Neural cell (in vitro differentiated cells): ENCODE data around the gene PTPRG. TPM values are rescaled to one million over a fixed set of nuclear protein-coding genes. Genes with fewer than 3 reads are reported as not detected.

ENCODE experiments used
- H2AFZ ChIP-seq: fragments of 200-600, 300-800 bp; sonication (generic), shearing (Covaris generic); 2 replicates; pipeline ENCODE4 v1.6.0; 2014; ENCODE audit warnings: low read depth, mild to moderate bottlenecking, antibody characterized with exemption, low read length, moderate library complexity
- H3F3A ChIP-seq: fragments of 200-600 bp; shearing (Covaris generic); 2 replicates; pipeline ENCODE4 v1.6.1; 2016; ENCODE audit warnings: mild to moderate bottlenecking, moderate library complexity, mixed read lengths, antibody characterized with exemption, low read length; ENCODE audit not compliant: insufficient read depth, poor library complexity, severe bottlenecking
- H3K27ac ChIP-seq: fragments of 200-600, 300-800 bp; sonication (generic), shearing (Covaris generic); 2 replicates; pipeline ENCODE4 v1.5.1; 2014; ENCODE audit warnings: mild to moderate bottlenecking, low read length, moderate library complexity
- H3K27me3 ChIP-seq: fragments of 300-800, 200-600 bp; sonication (generic), shearing (Covaris generic); 2 replicates; pipeline ENCODE4 v1.6.0; 2014; ENCODE audit warnings: mild to moderate bottlenecking, low read depth, low read length, moderate library complexity; ENCODE audit not compliant: insufficient read depth
- H3K36me3 ChIP-seq: fragments of 300-800, 200-600 bp; sonication (generic), shearing (Covaris generic); 2 replicates; pipeline ENCODE4 v1.5.1; 2014; ENCODE audit warnings: mild to moderate bottlenecking, antibody characterized with exemption, low read length, moderate library complexity; ENCODE audit not compliant: insufficient read depth
- H3K4me2 ChIP-seq: fragments of 300-800, 200-600 bp; sonication (generic), shearing (Covaris generic); 2 replicates; pipeline ENCODE4 v1.6.0; 2014; ENCODE audit warnings: mild to moderate bottlenecking, low read length
- H3K4me3 ChIP-seq: fragments of 300-800, 200-600 bp; sonication (generic), shearing (Covaris generic); 2 replicates; pipeline ENCODE4 v1.5.1; 2014; ENCODE audit warnings: mild to moderate bottlenecking, low read length, moderate library complexity
- H3K79me2 ChIP-seq: fragments of 200-600 bp; shearing (Covaris generic); replicated peaks from 2 replicates; pipeline ENCODE4 v1.6.0; 2014; ENCODE audit warnings: mild to moderate bottlenecking, low read length, moderate library complexity; ENCODE audit not compliant: insufficient read depth
- H3K9ac ChIP-seq: fragments of 300-800, 200-600 bp; sonication (generic), shearing (Covaris generic); 2 replicates; pipeline ENCODE4 v1.6.1; 2016; ENCODE audit warnings: mild to moderate bottlenecking, low read length, mixed read lengths
- H3K9me2 ChIP-seq: fragments of 200-600 bp; shearing (Covaris generic); 2 replicates; pipeline ENCODE4 v1.6.1; 2016; ENCODE audit warnings: mild to moderate bottlenecking, low read length, mixed read lengths; ENCODE audit not compliant: insufficient read depth
- H3K9me3 ChIP-seq: fragments of 200-600, 300-800 bp; sonication (generic), shearing (Covaris generic); 2 replicates; pipeline ENCODE4 v1.6.1; 2016; ENCODE audit warnings: mild to moderate bottlenecking, mixed run types, low read length, moderate library complexity, mixed read lengths
- H4K20me1 ChIP-seq: fragments of 200-600 bp; shearing (Covaris generic); 2 replicates; pipeline ENCODE4 v1.6.1; 2016; ENCODE audit warnings: mild to moderate bottlenecking, mixed run types; ENCODE audit not compliant: insufficient read depth
- CTCF ChIP-seq: fragments of 450-650 bp; IDR thresholded peaks from 2 replicates; pipeline ENCODE4 v1.5.1; 2014; ENCODE audit warnings: antibody characterized with exemption, mild to moderate bottlenecking, moderate library complexity; ENCODE audit not compliant: poor library complexity, severe bottlenecking
- EP300 ChIP-seq: fragments of 450-650 bp; conservative IDR thresholded peaks from 2 replicates; pipeline ENCODE4 v1.6.1; 2014; ENCODE audit warnings: antibody characterized with exemption, mild to moderate bottlenecking, moderate library complexity; ENCODE audit not compliant: poor library complexity, severe bottlenecking
- EZH2 ChIP-seq: fragments of 200-600, 300-800 bp; shearing (Covaris generic), sonication (generic); IDR thresholded peaks from 2 replicates; pipeline ENCODE4 v1.6.1; 2014; ENCODE audit warnings: antibody characterized with exemption, low read length, borderline replicate concordance, mild to moderate bottlenecking; ENCODE audit not compliant: insufficient read depth, poor library complexity, severe bottlenecking
- MXI1 ChIP-seq: fragments of 450-650 bp; conservative IDR thresholded peaks from 2 replicates; pipeline ENCODE4 v1.6.1; 2014; ENCODE audit warnings: antibody characterized with exemption, mild to moderate bottlenecking; ENCODE audit not compliant: poor library complexity, severe bottlenecking
- POLR2AphosphoS5 ChIP-seq: IDR thresholded peaks from 2 replicates; pipeline ENCODE4 v1.6.1; 2012
- RAD21 ChIP-seq: fragments of 450-650 bp; conservative IDR thresholded peaks from 2 replicates; pipeline ENCODE4 v1.6.1; 2014; ENCODE audit warnings: antibody characterized with exemption, mild to moderate bottlenecking, moderate library complexity
- REST ChIP-seq: IDR thresholded peaks from 2 replicates; pipeline ENCODE4 v1.6.1; 2012; ENCODE audit warnings: borderline replicate concordance
- SMC3 ChIP-seq: fragments of 450-650 bp; conservative IDR thresholded peaks from 2 replicates; pipeline ENCODE4 v1.6.1; 2014; ENCODE audit warnings: antibody characterized with exemption, mild to moderate bottlenecking, moderate library complexity; ENCODE audit not compliant: poor library complexity
- TAF1 ChIP-seq: IDR thresholded peaks from 2 replicates; pipeline ENCODE4 v1.6.1; 2012; ENCODE audit warnings: low read depth
- polyA plus RNA-seq: library from polyadenylated mRNA; depleted of rRNA; stranded (reverse); fragments of >200 nt; gene quantifications from 2 replicates; pipeline ENCODE4 v1.2.3, GENCODE V29; 2014

The PTPRG gene
- polyA plus RNA-seq, 1 donor from 2014 or later = 33.1 TPM

GRCh38 chr3:61618231-61618630, 56.9 kb downstream of the PTPRG start (continued):
- TF ChIP-seq REST = no peak

GRCh38 chr3:61618871-61619270, 57.5 kb downstream of the PTPRG start:
- no peaks in the 10 kb centered on the region for H3K27me3 ChIP-seq
- H3K9ac ChIP-seq = no peak overlapping the region
- H3K4me3 ChIP-seq = no peak overlapping the region
- H2AFZ ChIP-seq = no peak overlapping the region
- no peak overlapping the region for H3K4me2 ChIP-seq
- no peak overlapping the region for H3K27ac ChIP-seq
- H3K9me2 ChIP-seq = no peaks in the 10 kb centered on the region
- TF ChIP-seq CTCF = no peak
- TF ChIP-seq EZH2 = no peak
- TF ChIP-seq TAF1 = no peak
- TF ChIP-seq MXI1 = no peak
- no peak for TF ChIP-seq RAD21
- no peak for TF ChIP-seq SMC3
- TF ChIP-seq EP300 = no peak
- no peak for TF ChIP-seq REST
- TF ChIP-seq POLR2AphosphoS5 = no peak
- no peaks in the 10 kb centered on the region for H3F3A ChIP-seq
- no peaks in the 10 kb centered on the region for H3K36me3 ChIP-seq
- no peaks in the 10 kb centered on the region for H3K79me2 ChIP-seq
- H3K9me3 ChIP-seq = no peaks in the 10 kb centered on the region
- H4K20me1 ChIP-seq = no peaks in the 10 kb centered on the region
